ENCODE data around the gene RAB20. TPM values are rescaled to one million over a fixed set of nuclear protein-coding genes. Genes with fewer than 3 reads are reported as not detected.

The RAB20 gene
- total and polyA plus RNA-seq, 4 donors: 35.8 to 118 (median 45.4) TPM

- WGBS, 2 donors: 78 to 94% methylated on average over 5 of the region's 5 CpGs
- ATAC-seq (ENCODE audit: insufficient read depth, low FRiP score) (no peak), DNase-seq (no peak)
- H3K36me3 ChIP-seq (ENCODE audit: control insufficient read depth in 4 of 4, insufficient read depth in 4 of 4, low read length in 4 of 4): peaks cover 0 to 8% (median 1%) of the 10 kb centered on the region in 4 donors
- no peak overlapping the region for H3K9ac ChIP-seq (ENCODE audit: insufficient read depth in 1 of 2, low read length in 2 of 2)
- no peaks in the 10 kb centered on the region for H3K27me3 ChIP-seq (ENCODE audit: control insufficient read depth in 3 of 3, insufficient read depth in 3 of 3, low read length in 2 of 3)
- H3K9me3 ChIP-seq (ENCODE audit: control insufficient read depth in 4 of 4, insufficient read depth in 3 of 4, low read length in 3 of 4): no peaks in the 10 kb centered on the region
- no peak for TF ChIP-seq CTCF (IDR thresholded peaks at IDR 0.05; ENCODE audit: control extremely low read depth, extremely low read depth)
- H3K4me1 ChIP-seq (ENCODE audit: control insufficient read depth in 5 of 5, insufficient read depth in 5 of 5, low read length in 5 of 5): peaks cover 0 to 22% (median 12%) of the 10 kb centered on the region in 5 donors
- peak overlapping the region in 1 of 2 donors; percentile 76 for H3K27ac ChIP-seq (ENCODE audit: low read depth in 1 of 2, low read length in 1 of 2)
- H3K4me3 ChIP-seq: no peak overlapping the region
Measured at GRCh38 chr13:110557082-110557481, 4.4 kb downstream of the RAB20 start.

- peak overlapping the region in 1 of 2 donors; percentile 79 for H3K27ac ChIP-seq (ENCODE audit: low read depth in 1 of 2, low read length in 1 of 2)
- DNase-seq: no peak
- TF ChIP-seq CTCF (IDR thresholded peaks at IDR 0.05; ENCODE audit: control extremely low read depth, extremely low read depth): no peak
- peaks cover 0 to 22% (median 17%) of the 10 kb centered on the region in 5 donors for H3K4me1 ChIP-seq (ENCODE audit: control insufficient read depth in 5 of 5, insufficient read depth in 5 of 5, low read length in 5 of 5)
- H3K9ac ChIP-seq (ENCODE audit: insufficient read depth in 1 of 2, low read length in 2 of 2): no peak overlapping the region
- peaks cover 0 to 8% (median 1%) of the 10 kb centered on the region in 4 donors for H3K36me3 ChIP-seq (ENCODE audit: control insufficient read depth in 4 of 4, insufficient read depth in 4 of 4, low read length in 4 of 4)
- H3K9me3 ChIP-seq (ENCODE audit: control insufficient read depth in 4 of 4, insufficient read depth in 3 of 4, low read length in 3 of 4): no peaks in the 10 kb centered on the region
- H3K27me3 ChIP-seq (ENCODE audit: control insufficient read depth in 3 of 3, insufficient read depth in 3 of 3, low read length in 2 of 3): no peaks in the 10 kb centered on the region
- WGBS, 2 donors: 71 to 72% methylated on average over 1 of the region's 1 CpG
- no peak for ATAC-seq (ENCODE audit: insufficient read depth, low FRiP score)
- no peak overlapping the region for H3K4me3 ChIP-seq
Measured at GRCh38 chr13:110556224-110556606, 5.3 kb downstream of the RAB20 start.

- DNase-seq (no peak), ATAC-seq (ENCODE audit: insufficient read depth, low FRiP score) (no peak)
- Histone ChIP-seq H3K9me3 (ENCODE audit: control insufficient read depth in 4 of 4, insufficient read depth in 3 of 4, low read length in 3 of 4) (no peaks in the 10 kb centered on the region), H3K27me3 (ENCODE audit: control insufficient read depth in 3 of 3, insufficient read depth in 3 of 3, low read length in 2 of 3) (no peaks in the 10 kb centered on the region), H3K4me3 (no peak overlapping the region), H3K9ac (ENCODE audit: insufficient read depth in 1 of 2, low read length in 2 of 2) (no peak overlapping the region), H3K27ac (ENCODE audit: low read depth in 1 of 2, low read length in 1 of 2) (peak overlapping the region in 1 of 2 donors; percentile 79), H3K36me3 (ENCODE audit: control insufficient read depth in 4 of 4, insufficient read depth in 4 of 4, low read length in 4 of 4) (peaks cover 0 to 8% (median 1%) of the 10 kb centered on the region in 4 donors), H3K4me1 (ENCODE audit: control insufficient read depth in 5 of 5, insufficient read depth in 5 of 5, low read length in 5 of 5) (peaks cover 0 to 21% (median 17%) of the 10 kb centered on the region in 5 donors)
- TF ChIP-seq CTCF (IDR thresholded peaks at IDR 0.05; ENCODE audit: control extremely low read depth, extremely low read depth): no peak
- WGBS, 2 donors: 74 to 77% methylated on average over 16 of the region's 16 CpGs
Measured at GRCh38 chr13:110555601-110556223, 5.8 kb downstream of the RAB20 start.

Data from lung (tissue), 12 donors.